Measurements from ENCODE around the gene ZBED2.

The ZBED2 gene

GRCh38 chr3:111621535-111621934 lies 26.4 kb upstream of the ZBED2 start:
- TF ChIP-seq CTCF (IDR thresholded peaks at IDR 0.05): peak; percentile 32
- Mint-ChIP-seq H3K4me3 (no peak overlapping the region), H3K36me3 (ENCODE audit: low read depth) (no peaks in the 10 kb centered on the region), H3K4me1 (peaks cover 13% of the 10 kb centered on the region), H3K9me3 (peaks cover 14% of the 10 kb centered on the region), H3K27me3 (ENCODE audit: low read depth, poor library complexity) (peaks cover 2% of the 10 kb centered on the region), H3K27ac (no peak overlapping the region)
- DNase-seq: peak; percentile 37

- no peak for DNase-seq
- Mint-ChIP-seq H3K36me3 (ENCODE audit: low read depth) (no peaks in the 10 kb centered on the region), H3K4me1 (peaks cover 11% of the 10 kb centered on the region), H3K9me3 (peaks cover 20% of the 10 kb centered on the region), H3K4me3 (no peak overlapping the region), H3K27me3 (ENCODE audit: low read depth, poor library complexity) (peaks cover 2% of the 10 kb centered on the region), H3K27ac (no peak overlapping the region)
- TF ChIP-seq CTCF (IDR thresholded peaks at IDR 0.05): no peak
Measured at GRCh38 chr3:111619833-111620232, 24.7 kb upstream of the ZBED2 start.

GRCh38 chr3:111618945-111619344 lies 23.8 kb upstream of the ZBED2 start:
- H3K36me3 Mint-ChIP-seq (ENCODE audit: low read depth): no peaks in the 10 kb centered on the region
- no peak for DNase-seq
- H3K4me1 Mint-ChIP-seq: peaks cover 4% of the 10 kb centered on the region
- no peak overlapping the region for H3K4me3 Mint-ChIP-seq
- H3K27ac Mint-ChIP-seq: no peak overlapping the region
- peaks cover 20% of the 10 kb centered on the region for H3K9me3 Mint-ChIP-seq
- H3K27me3 Mint-ChIP-seq (ENCODE audit: low read depth, poor library complexity): no peaks in the 10 kb centered on the region
- no peak for TF ChIP-seq CTCF (IDR thresholded peaks at IDR 0.05)

- Mint-ChIP-seq H3K27ac (no peak overlapping the region), H3K9me3 (peaks cover 20% of the 10 kb centered on the region), H3K4me3 (no peak overlapping the region), H3K36me3 (ENCODE audit: low read depth) (no peaks in the 10 kb centered on the region), H3K4me1 (peaks cover 4% of the 10 kb centered on the region), H3K27me3 (ENCODE audit: low read depth, poor library complexity) (no peaks in the 10 kb centered on the region)
- TF ChIP-seq CTCF (IDR thresholded peaks at IDR 0.05): no peak
- no peak for DNase-seq
Measured at GRCh38 chr3:111617912-111618601, 22.9 kb upstream of the ZBED2 start.

GRCh38 chr3:111617406-111617805 lies 22.3 kb upstream of the ZBED2 start:
- Mint-ChIP-seq H3K27ac (no peak overlapping the region), H3K9me3 (peaks cover 20% of the 10 kb centered on the region)

More at GRCh38 chr3:111617406-111617805, 22.3 kb upstream of the ZBED2 start:
- no peak for TF ChIP-seq CTCF (IDR thresholded peaks at IDR 0.05)
- Mint-ChIP-seq H3K4me3 (no peak overlapping the region), H3K36me3 (ENCODE audit: low read depth) (no peaks in the 10 kb centered on the region), H3K27me3 (ENCODE audit: low read depth, poor library complexity) (no peaks in the 10 kb centered on the region), H3K4me1 (peaks cover 4% of the 10 kb centered on the region)
- DNase-seq: no peak
